GM10248 (cell line): ENCODE measurements around the gene KNCN.

ENCODE experiments used
- CTCF ChIA-PET: fragments of 300-600 bp; sonication (Branson Sonifier 250); formaldehyde crosslinking; extraction: SDS; loops from one replicate; lab custom pipeline; 2021; ENCODE audit warnings: antibody characterized with exemption; lab: Yijun Ruan, JAX
- POLR2A ChIA-PET: fragments of 350-650 bp; sonication (Branson Sonifier 250); formaldehyde crosslinking; extraction: SDS; loops from one replicate; lab custom pipeline; 2020; ENCODE audit warnings: antibody characterized with exemption; lab: Yijun Ruan, JAX
- DNase-seq: peaks from one replicate; pipeline ENCODE4 v3.0.0; 2012; ENCODE audit errors: extremely low spot score
- TF ChIP-seq, protein P1 (sequence below): IDR thresholded peaks from 2 replicates; pipeline ENCODE4 v1.5.1; 2012; ENCODE audit warnings: mild to moderate bottlenecking, low read depth; ENCODE audit errors: extremely low read depth, missing control alignments, control extremely low read depth

KNCN gene

DNA sequence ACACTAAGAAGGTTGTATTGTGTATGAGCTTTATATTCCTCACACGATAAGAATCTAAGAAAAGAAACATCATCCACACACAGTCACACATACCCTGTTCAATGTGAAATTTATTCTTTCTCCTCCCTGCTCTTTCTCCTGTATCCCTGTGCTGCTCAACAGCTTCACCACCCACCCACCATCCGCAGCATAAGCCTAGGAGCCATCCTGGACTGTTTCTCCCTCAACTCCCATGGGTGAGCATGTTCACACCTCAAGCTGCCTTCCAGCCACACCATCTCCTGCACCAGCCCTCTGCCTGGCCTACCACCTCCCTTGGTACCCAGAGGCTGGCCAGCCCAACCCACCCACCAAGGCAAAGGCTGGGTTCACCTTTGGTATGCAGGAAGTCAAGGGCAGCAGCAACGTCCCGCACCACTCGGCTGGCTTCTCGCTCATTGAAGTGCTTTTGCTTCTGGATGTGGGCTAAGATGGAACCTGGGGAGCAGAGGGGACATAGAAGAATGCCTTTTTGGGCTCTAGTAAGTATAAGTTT is 20.3 kb upstream of the KNCN start:
- CTCF ChIA-PET, result interaction anchor here (1.0 kb wide), 1 partner anchor 10 kb away, joined by 3 read pairs; no protein-coding TSS in a partner anchor
- POLR2A ChIA-PET, result no interaction called here
- TF ChIP-seq, protein P1, sequence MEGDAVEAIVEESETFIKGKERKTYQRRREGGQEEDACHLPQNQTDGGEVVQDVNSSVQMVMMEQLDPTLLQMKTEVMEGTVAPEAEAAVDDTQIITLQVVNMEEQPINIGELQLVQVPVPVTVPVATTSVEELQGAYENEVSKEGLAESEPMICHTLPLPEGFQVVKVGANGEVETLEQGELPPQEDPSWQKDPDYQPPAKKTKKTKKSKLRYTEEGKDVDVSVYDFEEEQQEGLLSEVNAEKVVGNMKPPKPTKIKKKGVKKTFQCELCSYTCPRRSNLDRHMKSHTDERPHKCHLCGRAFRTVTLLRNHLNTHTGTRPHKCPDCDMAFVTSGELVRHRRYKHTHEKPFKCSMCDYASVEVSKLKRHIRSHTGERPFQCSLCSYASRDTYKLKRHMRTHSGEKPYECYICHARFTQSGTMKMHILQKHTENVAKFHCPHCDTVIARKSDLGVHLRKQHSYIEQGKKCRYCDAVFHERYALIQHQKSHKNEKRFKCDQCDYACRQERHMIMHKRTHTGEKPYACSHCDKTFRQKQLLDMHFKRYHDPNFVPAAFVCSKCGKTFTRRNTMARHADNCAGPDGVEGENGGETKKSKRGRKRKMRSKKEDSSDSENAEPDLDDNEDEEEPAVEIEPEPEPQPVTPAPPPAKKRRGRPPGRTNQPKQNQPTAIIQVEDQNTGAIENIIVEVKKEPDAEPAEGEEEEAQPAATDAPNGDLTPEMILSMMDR, result no peak
- DNase-seq, result no peak

DNA sequence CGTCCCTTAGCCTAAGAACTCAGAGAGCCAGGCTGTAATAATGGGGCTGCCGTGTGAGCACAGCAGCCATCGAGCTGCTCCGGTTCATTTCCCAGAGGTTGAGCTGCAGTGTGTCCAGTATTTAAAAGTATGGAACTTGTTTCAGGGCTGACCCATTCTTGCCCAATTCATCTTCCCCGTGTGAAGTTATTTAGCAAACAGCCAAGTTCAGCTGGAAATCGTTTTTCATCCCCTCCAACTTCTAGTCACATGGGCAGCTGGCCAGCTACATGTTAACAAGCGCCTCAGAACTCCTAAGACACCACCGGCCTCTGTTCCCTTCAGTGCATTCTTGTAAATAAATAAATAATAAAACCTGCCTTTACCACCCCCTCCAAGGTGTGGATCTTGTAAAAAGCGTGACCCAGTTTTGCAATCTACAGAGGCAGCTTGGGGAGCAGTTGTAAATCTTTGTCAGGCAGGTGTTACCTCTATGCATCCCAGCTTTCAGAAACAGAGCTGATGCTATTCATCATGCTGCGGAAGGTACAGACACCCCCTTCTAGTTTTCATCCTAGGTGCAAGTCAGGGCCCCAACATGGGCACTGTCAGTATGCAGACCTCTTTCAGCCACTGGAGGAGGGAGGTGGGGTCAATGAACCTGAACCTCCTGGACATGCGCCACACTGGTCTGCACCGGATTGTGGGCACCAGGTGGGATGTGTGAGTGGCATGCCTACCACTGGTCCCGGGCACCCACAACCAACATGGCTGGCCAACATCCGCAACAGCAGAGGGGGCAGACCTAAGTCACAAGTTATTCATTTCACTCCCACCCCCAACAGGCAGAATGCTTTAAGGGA is 18.7 kb upstream of the KNCN start:
- DNase-seq, result no peak
- TF ChIP-seq, protein P1, result no peak
- ChIA-PET CTCF (interaction anchor here (0.9 to 1.5 kb wide), 3 partner anchors 10 to 123 kb away, joined by 3 read pairs; no protein-coding TSS in a partner anchor), POLR2A (no interaction called here)

DNA sequence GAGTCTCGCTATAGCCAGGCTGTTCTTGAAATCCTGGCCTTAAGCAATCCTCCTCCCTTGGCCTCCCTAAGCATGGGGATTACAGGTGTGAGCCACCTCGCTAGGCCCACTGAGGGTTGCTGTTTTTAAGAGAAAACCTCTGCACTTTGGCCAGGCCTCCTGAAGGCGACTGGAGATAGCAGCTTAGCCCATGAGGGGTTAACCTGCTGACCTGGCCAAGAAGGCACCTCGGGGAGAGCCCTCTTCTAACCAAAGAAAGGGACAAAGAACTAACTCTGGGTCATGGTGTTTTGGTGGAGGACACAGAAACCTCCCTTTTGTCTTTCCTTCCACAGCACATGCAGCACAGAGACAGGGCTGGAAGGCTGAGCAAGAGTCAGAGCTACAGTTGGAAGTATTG is 17.7 kb upstream of the KNCN start:
- POLR2A ChIA-PET, result no interaction called here
- TF ChIP-seq, protein P1, result no peak
- CTCF ChIA-PET, result interaction anchor here (0.9 to 1.0 kb wide), 2 partner anchors 11 to 122 kb away, joined by 3 read pairs; no protein-coding TSS in a partner anchor
- no peak for DNase-seq

GRCh38 chr1:46568461-46568891 is 17.0 kb upstream of the KNCN start:
- DNase-seq, result no peak
- TF ChIP-seq, protein P1, result no peak
- ChIA-PET CTCF (no interaction called here), POLR2A (no interaction called here)

DNA sequence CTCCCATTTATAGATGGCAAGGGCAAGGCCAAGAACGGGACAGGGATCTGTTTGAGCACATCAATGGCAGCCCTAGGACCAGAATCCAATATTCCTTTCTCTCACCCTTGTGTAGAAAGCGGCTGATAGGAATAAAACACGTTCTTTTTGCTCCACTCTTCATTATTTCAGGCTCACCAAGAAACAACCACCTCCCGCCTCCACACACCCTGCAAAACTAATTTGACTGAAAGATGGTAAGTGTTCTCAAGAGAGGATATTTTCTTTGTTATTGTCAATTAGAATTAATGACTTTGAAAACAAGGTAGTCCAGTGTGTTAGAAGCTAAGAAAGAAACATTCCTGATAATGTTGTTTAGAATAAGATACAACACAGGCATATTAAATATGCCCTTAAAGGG is 11.9 kb upstream of the KNCN start:
- POLR2A ChIA-PET, result no interaction called here
- DNase-seq, result no peak
- CTCF ChIA-PET, result interaction anchor here (1.3 kb wide), 1 partner anchor 121 kb away, joined by 3 read pairs; no protein-coding TSS in a partner anchor
- TF ChIP-seq, protein P1, result no peak

GRCh38 chr1:46562498-46562897 is 11.1 kb upstream of the KNCN start:
- DNase-seq, result no peak
- TF ChIP-seq, protein P1, result no peak
- ChIA-PET POLR2A (no interaction called here), CTCF (interaction anchor here (0.7 to 1.3 kb wide), 2 partner anchors 120 to 153 kb away, joined by 3 read pairs; no protein-coding TSS in a partner anchor)
